ENCODE data around the gene ZFP57.

ZFP57 gene

DNA sequence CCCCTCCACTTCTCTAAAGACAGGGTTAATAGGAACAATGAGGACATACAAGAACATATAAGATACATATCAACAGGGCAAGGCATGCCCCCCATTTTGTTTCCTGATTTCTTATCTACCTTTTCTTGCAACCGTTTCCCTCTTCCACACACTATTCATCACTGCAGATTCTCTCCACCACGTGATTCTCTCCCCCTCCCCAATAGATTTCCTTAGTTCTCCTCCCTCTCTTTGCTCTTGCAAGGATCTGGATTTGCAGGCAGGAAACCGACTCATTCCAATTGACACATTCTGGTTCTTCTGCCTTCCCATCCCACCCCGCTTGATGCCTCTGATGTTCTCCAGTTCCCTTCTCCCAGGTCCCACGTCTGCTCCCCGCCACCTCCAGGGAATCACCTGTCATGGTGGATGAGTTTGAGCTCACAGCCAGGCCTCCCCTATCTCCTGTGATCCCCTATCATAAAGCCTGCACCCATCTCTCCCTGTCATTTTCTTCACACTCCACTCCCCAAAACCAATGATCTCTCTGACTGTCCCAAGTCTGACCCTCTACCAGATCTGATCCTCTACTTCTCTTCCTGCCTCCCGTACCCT lies 55.5 kb downstream of the ZFP57 start:
- no peak for DNase-seq (ENCODE audit: low read depth)

GRCh38 chr6:29624520-29624961 lies 56.4 kb downstream of the ZFP57 start:
- DNase-seq (ENCODE audit: low read depth), result no peak

Measured in amniotic epithelial cell (primary cell).